ENCODE measurements around the gene UNC5B.

GRCh38 chr10:71188201-71188600, 24.2 kb upstream of the UNC5B start:
- no peak for TF ChIP-seq EZH2phosphoT487 (IDR thresholded peaks at IDR 0.05; ENCODE audit: insufficient read depth, low read depth)
- no peak for TF ChIP-seq EZH2 (IDR thresholded peaks at IDR 0.05; ENCODE audit: insufficient read depth, poor library complexity, severe bottlenecking)
